ENCODE measurements around the gene PRKN. TPM values are rescaled to one million over a fixed set of nuclear protein-coding genes. Genes with fewer than 3 reads are reported as not detected.

Gene PRKN
- total and polyA plus RNA-seq, 4 experiments from 2014 or later, result 0.50 to 5.3 (median 2.9) TPM

DNA sequence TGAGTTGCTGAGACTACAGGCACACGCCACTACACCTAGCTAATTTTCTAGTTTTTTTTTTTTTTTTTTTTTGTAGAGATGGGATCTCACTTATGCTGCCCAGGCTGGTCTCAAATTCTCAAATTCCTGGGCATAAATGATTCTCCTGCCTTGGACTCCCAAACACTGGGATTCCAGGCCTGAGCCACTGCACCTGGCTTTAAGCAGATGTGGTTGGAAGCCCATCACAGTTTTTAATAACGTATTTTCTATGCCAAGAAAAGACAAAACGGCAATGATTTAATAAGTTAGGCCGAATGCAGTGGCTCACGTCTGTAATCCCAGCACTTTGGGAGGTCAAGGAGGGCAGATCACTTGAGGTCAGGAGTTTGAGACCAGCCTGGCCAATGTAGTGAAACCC, 456.6 kb downstream of the PRKN start:
- CTCF ChIA-PET (ENCODE audit: partially characterized antibody), result no interaction called here
- Histone ChIP-seq H3K9me3 (ENCODE audit: control insufficient read depth in 1 of 2, low read length in 2 of 2) (no peaks in the 10 kb centered on the region), H3K27me3 (ENCODE audit: insufficient read depth, low read length) (no peaks in the 10 kb centered on the region), H3K4me1 (ENCODE audit: insufficient read depth, low read length) (no peaks in the 10 kb centered on the region), H3K4me3 (ENCODE audit: low read length in 2 of 2) (no peak overlapping the region), H3K36me3 (ENCODE audit: insufficient read depth, low read length) (no peaks in the 10 kb centered on the region), H3K27ac (ENCODE audit: low read depth, low read length) (no peak overlapping the region)
- Mint-ChIP-seq H3K4me1 (no peaks in the 10 kb centered on the region), H3K27me3 (no peaks in the 10 kb centered on the region), H3K9me3 (peaks cover 0 to 7% (median 0%) of the 10 kb centered on the region in 8 donors), H3K36me3 (no peaks in the 10 kb centered on the region), H3K27ac (no peak overlapping the region), H3K4me3 (no peak overlapping the region)
- POLR2A ChIA-PET (ENCODE audit: partially characterized antibody), result no interaction called here
- no peak for DNase-seq
- intact Hi-C loops (cut with micrococcal nuclease), result no loop called here

DNA sequence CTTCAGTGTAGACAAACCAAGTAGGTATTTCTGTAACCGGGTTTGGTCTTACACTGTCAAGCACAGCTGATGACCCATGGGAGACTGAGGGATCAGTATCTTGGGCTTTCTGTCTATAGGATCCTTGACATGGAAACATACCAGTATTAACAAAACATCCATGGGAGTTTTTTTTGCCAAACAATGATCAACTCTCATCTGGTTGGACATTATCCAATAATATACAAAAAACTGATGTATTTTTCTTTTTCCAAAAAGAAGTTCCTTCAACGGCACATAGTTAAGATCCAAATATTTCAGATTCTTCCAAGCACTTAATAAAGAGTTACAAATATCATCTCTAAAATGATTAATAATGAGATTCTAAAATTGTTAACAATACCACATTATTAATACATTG, 459.9 kb downstream of the PRKN start:
- Mint-ChIP-seq H3K9me3 (peaks cover 0 to 15% (median 2%) of the 10 kb centered on the region in 8 donors), H3K4me3 (no peak overlapping the region), H3K36me3 (no peaks in the 10 kb centered on the region), H3K4me1 (no peaks in the 10 kb centered on the region), H3K27me3 (no peaks in the 10 kb centered on the region), H3K27ac (no peak overlapping the region)
- Histone ChIP-seq H3K27me3 (ENCODE audit: insufficient read depth, low read length) (no peaks in the 10 kb centered on the region), H3K36me3 (ENCODE audit: insufficient read depth, low read length) (no peaks in the 10 kb centered on the region), H3K4me1 (ENCODE audit: insufficient read depth, low read length) (no peaks in the 10 kb centered on the region), H3K27ac (ENCODE audit: low read depth, low read length) (no peak overlapping the region), H3K4me3 (ENCODE audit: low read length in 2 of 2) (no peak overlapping the region), H3K9me3 (ENCODE audit: control insufficient read depth in 1 of 2, low read length in 2 of 2) (no peaks in the 10 kb centered on the region)
- intact Hi-C loops (cut with micrococcal nuclease), result no loop called here
- CTCF ChIA-PET (ENCODE audit: partially characterized antibody), result no interaction called here
- DNase-seq, result no peak
- POLR2A ChIA-PET (ENCODE audit: partially characterized antibody), result no interaction called here

DNA sequence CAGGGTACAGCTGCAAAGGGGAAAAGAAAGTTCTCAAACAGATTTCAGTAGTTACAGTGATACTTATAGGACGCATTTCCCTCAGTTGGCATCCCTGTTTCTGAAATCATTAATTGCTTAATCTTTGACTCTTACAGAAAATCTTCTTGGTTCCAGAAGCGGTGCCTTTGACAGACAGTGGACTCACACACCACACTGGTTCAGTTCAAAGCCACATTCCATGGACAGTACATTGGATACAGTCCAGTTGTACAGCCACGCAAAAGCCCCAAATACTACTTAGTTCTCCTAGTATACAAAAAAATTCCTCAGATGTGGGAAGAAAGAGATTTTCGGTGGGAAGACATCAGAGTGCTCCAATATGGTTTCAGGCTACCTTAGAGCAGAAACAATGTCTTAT, 460.4 kb downstream of the PRKN start:
- Histone ChIP-seq H3K36me3 (ENCODE audit: insufficient read depth, low read length) (no peaks in the 10 kb centered on the region), H3K4me1 (ENCODE audit: insufficient read depth, low read length) (no peaks in the 10 kb centered on the region), H3K27ac (ENCODE audit: low read depth, low read length) (no peak overlapping the region), H3K27me3 (ENCODE audit: insufficient read depth, low read length) (no peaks in the 10 kb centered on the region), H3K9me3 (ENCODE audit: control insufficient read depth in 1 of 2, low read length in 2 of 2) (no peaks in the 10 kb centered on the region), H3K4me3 (ENCODE audit: low read length in 2 of 2) (no peak overlapping the region)
- DNase-seq, result no peak
- H3K4me1 Mint-ChIP-seq, result no peaks in the 10 kb centered on the region
- H3K27ac Mint-ChIP-seq, result no peak overlapping the region
- CTCF ChIA-PET (ENCODE audit: partially characterized antibody), result no interaction called here
- intact Hi-C loops (cut with micrococcal nuclease), result no loop called here
- no peaks in the 10 kb centered on the region for H3K27me3 Mint-ChIP-seq
- POLR2A ChIA-PET (ENCODE audit: partially characterized antibody), result no interaction called here
- no peaks in the 10 kb centered on the region for H3K36me3 Mint-ChIP-seq
- no peak overlapping the region for H3K4me3 Mint-ChIP-seq
- peaks cover 0 to 15% (median 2%) of the 10 kb centered on the region in 8 donors for H3K9me3 Mint-ChIP-seq

DNA sequence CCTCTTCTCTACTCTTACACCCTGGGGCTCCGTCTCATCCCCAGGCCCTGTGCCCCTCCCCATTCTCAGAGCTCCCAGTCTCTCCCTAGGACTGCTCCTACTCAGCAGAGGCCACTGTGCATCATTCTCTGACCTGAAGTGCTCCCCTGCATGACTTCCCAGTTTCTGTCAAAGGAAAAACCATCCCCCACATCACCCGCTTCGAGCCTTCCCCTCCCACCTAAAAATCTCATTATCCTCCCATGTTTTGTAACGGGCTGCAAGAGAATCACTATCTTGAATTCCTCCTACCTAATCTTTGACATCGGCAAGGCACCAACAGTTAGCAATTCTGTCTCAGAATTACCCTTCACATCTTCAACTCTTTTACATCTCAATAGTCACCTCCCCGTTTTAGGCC, 463.0 kb downstream of the PRKN start:
- no peak overlapping the region for H3K27ac ChIP-seq (ENCODE audit: low read depth, low read length)
- ChIA-PET POLR2A (ENCODE audit: partially characterized antibody) (no interaction called here), CTCF (ENCODE audit: partially characterized antibody) (no interaction called here)
- H3K36me3 ChIP-seq (ENCODE audit: insufficient read depth, low read length), result no peaks in the 10 kb centered on the region
- intact Hi-C loops (cut with micrococcal nuclease), result no loop called here
- H3K9me3 ChIP-seq (ENCODE audit: control insufficient read depth in 1 of 2, low read length in 2 of 2), result no peaks in the 10 kb centered on the region
- Mint-ChIP-seq H3K4me3 (no peak overlapping the region), H3K27ac (no peak overlapping the region), H3K27me3 (no peaks in the 10 kb centered on the region), H3K4me1 (no peaks in the 10 kb centered on the region), H3K9me3 (peaks cover 0 to 15% (median 2%) of the 10 kb centered on the region in 8 donors), H3K36me3 (peaks cover 0 to 8% of the 10 kb centered on the region in 2 donors)
- no peak overlapping the region for H3K4me3 ChIP-seq (ENCODE audit: low read length in 2 of 2)
- H3K27me3 ChIP-seq (ENCODE audit: insufficient read depth, low read length), result no peaks in the 10 kb centered on the region
- H3K4me1 ChIP-seq (ENCODE audit: insufficient read depth, low read length), result no peaks in the 10 kb centered on the region
- DNase-seq, result no peak

DNA sequence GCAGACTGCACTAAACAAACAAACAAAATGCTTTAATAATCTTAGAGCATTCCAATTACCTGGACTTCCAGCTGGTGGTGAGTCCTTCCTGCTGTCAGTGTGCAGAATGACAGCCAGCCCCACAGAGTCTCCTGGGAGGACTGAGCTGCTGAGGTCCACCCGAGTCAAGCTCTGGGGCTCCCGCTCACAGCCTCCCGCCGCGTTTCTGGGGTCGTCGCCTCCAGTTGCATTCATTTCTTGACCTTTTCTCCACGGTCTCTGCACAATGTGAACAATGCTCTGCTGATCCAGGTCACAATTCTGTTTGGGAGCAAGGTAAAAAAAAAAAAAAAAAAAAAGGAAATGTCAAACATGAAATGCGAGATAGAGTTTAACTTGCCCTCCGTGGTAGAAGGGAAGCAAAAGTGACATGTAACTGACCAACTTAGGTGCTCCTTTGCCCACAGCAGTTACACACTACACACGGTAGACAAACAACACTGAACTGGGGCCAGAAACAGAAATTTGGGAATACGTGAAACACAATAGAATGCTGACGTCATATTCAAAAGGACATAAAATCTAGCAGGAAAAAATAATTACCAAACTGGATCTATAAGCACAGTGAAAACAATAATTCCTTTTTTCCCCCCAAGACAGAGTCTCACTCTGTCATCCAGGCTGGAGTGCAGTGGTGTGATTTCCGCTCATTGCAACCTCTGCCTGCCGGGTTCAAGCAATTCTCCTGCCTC, 464.9 kb downstream of the PRKN start:
- Mint-ChIP-seq H3K36me3 (peaks cover 0 to 12% of the 10 kb centered on the region in 2 donors), H3K4me1 (no peaks in the 10 kb centered on the region), H3K27me3 (no peaks in the 10 kb centered on the region), H3K9me3 (peaks cover 0 to 14% (median 3%) of the 10 kb centered on the region in 8 donors), H3K27ac (no peak overlapping the region), H3K4me3 (no peak overlapping the region)
- Histone ChIP-seq H3K4me1 (ENCODE audit: insufficient read depth, low read length) (no peaks in the 10 kb centered on the region), H3K27me3 (ENCODE audit: insufficient read depth, low read length) (no peaks in the 10 kb centered on the region), H3K9me3 (ENCODE audit: control insufficient read depth in 1 of 2, low read length in 2 of 2) (no peaks in the 10 kb centered on the region), H3K27ac (ENCODE audit: low read depth, low read length) (no peak overlapping the region), H3K36me3 (ENCODE audit: insufficient read depth, low read length) (no peaks in the 10 kb centered on the region), H3K4me3 (ENCODE audit: low read length in 2 of 2) (no peak overlapping the region)
- DNase-seq, result no peak
- ChIA-PET CTCF (ENCODE audit: partially characterized antibody) (no interaction called here), POLR2A (ENCODE audit: partially characterized antibody) (no interaction called here)
- intact Hi-C loops (cut with micrococcal nuclease), result no loop called here

DNA sequence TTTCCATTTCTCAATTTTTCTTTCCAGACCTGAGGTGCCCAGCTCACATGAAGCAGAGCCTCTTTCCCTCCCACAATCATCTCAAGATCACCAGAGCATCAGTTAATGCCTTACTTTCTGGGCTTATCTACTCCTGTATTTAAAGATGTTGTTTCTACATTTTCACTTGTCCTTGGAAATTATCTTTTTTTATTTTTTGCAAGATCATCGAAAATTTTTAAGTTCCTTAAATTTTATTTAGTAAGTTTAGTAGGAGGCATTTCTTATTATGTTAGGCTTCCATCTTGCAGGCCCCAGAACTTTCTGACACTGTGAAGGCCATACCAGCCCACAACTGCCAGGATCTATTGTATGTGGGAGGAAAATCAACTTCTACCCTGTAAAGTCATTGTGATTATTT, 466.0 kb downstream of the PRKN start:
- H3K36me3 Mint-ChIP-seq, result peaks cover 2 to 12% of the 10 kb centered on the region in 2 donors
- Histone ChIP-seq H3K4me1 (ENCODE audit: insufficient read depth, low read length) (no peaks in the 10 kb centered on the region), H3K4me3 (ENCODE audit: low read length in 2 of 2) (no peak overlapping the region), H3K27me3 (ENCODE audit: insufficient read depth, low read length) (no peaks in the 10 kb centered on the region), H3K27ac (ENCODE audit: low read depth, low read length) (no peak overlapping the region), H3K36me3 (ENCODE audit: insufficient read depth, low read length) (no peaks in the 10 kb centered on the region), H3K9me3 (ENCODE audit: control insufficient read depth in 1 of 2, low read length in 2 of 2) (no peaks in the 10 kb centered on the region)
- intact Hi-C loops (cut with micrococcal nuclease), result no loop called here
- peaks cover 0 to 21% (median 3%) of the 10 kb centered on the region in 8 donors for H3K9me3 Mint-ChIP-seq
- ChIA-PET CTCF (ENCODE audit: partially characterized antibody) (no interaction called here), POLR2A (ENCODE audit: partially characterized antibody) (no interaction called here)
- H3K27me3 Mint-ChIP-seq, result no peaks in the 10 kb centered on the region
- no peak for DNase-seq
- H3K4me1 Mint-ChIP-seq, result peaks cover 0 to 1% (median 0%) of the 10 kb centered on the region in 4 donors
- no peak overlapping the region for H3K27ac Mint-ChIP-seq
- no peak overlapping the region for H3K4me3 Mint-ChIP-seq

DNA sequence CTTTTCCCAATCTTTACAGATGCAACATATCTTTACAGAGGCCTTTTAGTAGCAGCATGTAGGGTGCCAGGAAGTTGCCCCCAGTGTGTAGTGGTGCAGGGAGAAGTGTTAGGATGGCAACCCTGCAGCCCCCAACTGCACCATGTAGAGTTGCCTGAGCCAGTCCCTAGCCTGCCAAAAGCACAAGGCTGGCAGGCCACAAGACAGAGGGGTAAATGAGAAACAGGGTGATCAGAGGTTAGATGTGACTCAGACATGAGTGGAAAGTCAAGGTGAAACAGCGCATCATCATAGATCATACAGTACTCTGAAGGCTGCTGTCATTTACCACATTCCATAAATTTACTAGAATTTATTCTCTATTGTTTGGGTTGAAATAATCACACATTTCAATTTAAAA, 467.5 kb downstream of the PRKN start:
- no peak for DNase-seq
- Histone ChIP-seq H3K4me3 (ENCODE audit: low read length in 2 of 2) (no peak overlapping the region), H3K27ac (ENCODE audit: low read depth, low read length) (no peak overlapping the region), H3K27me3 (ENCODE audit: insufficient read depth, low read length) (no peaks in the 10 kb centered on the region), H3K9me3 (ENCODE audit: control insufficient read depth in 1 of 2, low read length in 2 of 2) (no peaks in the 10 kb centered on the region), H3K4me1 (ENCODE audit: insufficient read depth, low read length) (no peaks in the 10 kb centered on the region), H3K36me3 (ENCODE audit: insufficient read depth, low read length) (no peaks in the 10 kb centered on the region)
- Mint-ChIP-seq H3K4me1 (peaks cover 0 to 1% (median 0%) of the 10 kb centered on the region in 4 donors), H3K27me3 (no peaks in the 10 kb centered on the region), H3K4me3 (no peak overlapping the region), H3K9me3 (peaks cover 0 to 19% (median 3%) of the 10 kb centered on the region in 8 donors), H3K36me3 (peaks cover 2 to 12% of the 10 kb centered on the region in 2 donors), H3K27ac (no peak overlapping the region)
- CTCF ChIA-PET (ENCODE audit: partially characterized antibody), result no interaction called here
- POLR2A ChIA-PET (ENCODE audit: partially characterized antibody), result no interaction called here
- intact Hi-C loops (cut with micrococcal nuclease), result no loop called here
